GM23338 (cell line): ENCODE measurements around the gene CAMKV. TPM values are rescaled to one million over a fixed set of nuclear protein-coding genes. Genes with fewer than 3 reads are reported as not detected.

Source experiments
- ATAC-seq: fragments of 200-7000 bp; cut with Tn5 transposase; 3 replicates; pipeline ENCODE4 v1.9.1; 2020
- DNase-seq: peaks from one replicate; pipeline ENCODE4 v3.0.0-alpha.2; 2015; ENCODE audit warnings: low spot score
- H2AFZ ChIP-seq: fragments of 200-600 bp; sonication (generic); 2 replicates; pipeline ENCODE4 v1.8.0; 2016; ENCODE audit warnings: antibody characterized with exemption, mild to moderate bottlenecking, moderate library complexity
- H3F3A ChIP-seq: fragments of 200-600 bp; sonication (generic); replicated peaks from 2 replicates; pipeline ENCODE4 v1.8.0; 2017; ENCODE audit warnings: antibody characterized with exemption, mixed run types, low read depth
- H3K27ac ChIP-seq: fragments of 200-600 bp; sonication (generic); 2 replicates; pipeline ENCODE4 v1.6.1; 2016; ENCODE audit warnings: low read depth
- H3K27me3 ChIP-seq: fragments of 200-600 bp; sonication (generic); 2 replicates; pipeline ENCODE4 v1.8.0; 2016; ENCODE audit warnings: mild to moderate bottlenecking, mixed run types, moderate library complexity; ENCODE audit not compliant: insufficient read depth
- H3K36me3 ChIP-seq: fragments of 200-600 bp; sonication (generic); 2 replicates; pipeline ENCODE4 v1.8.0; 2016; ENCODE audit warnings: mild to moderate bottlenecking; ENCODE audit not compliant: insufficient read depth
- H3K4me1 ChIP-seq: fragments of 200-600 bp; sonication (generic); 2 replicates; pipeline ENCODE4 v1.8.0; 2016; ENCODE audit warnings: mild to moderate bottlenecking, moderate library complexity; ENCODE audit not compliant: insufficient read depth
- H3K4me2 ChIP-seq: fragments of 200-600 bp; sonication (generic); 2 replicates; pipeline ENCODE4 v1.7.1; 2017; ENCODE audit warnings: mixed run types
- H3K4me3 ChIP-seq: fragments of 200-600 bp; sonication (generic); 2 replicates; pipeline ENCODE4 v1.6.1; 2016; ENCODE audit warnings: mixed run types
- H3K79me2 ChIP-seq: fragments of 200-600 bp; sonication (generic); replicated peaks from 2 replicates; pipeline ENCODE4 v1.8.0; 2017; ENCODE audit warnings: mild to moderate bottlenecking; ENCODE audit not compliant: insufficient read depth
- H3K9me2 ChIP-seq: fragments of 200-600 bp; sonication (generic); 2 replicates; pipeline ENCODE4 v1.8.0; 2017; ENCODE audit not compliant: insufficient read depth
- H4K20me1 ChIP-seq: fragments of 200-600 bp; sonication (generic); replicated peaks from 2 replicates; pipeline ENCODE4 v1.8.0; 2017; ENCODE audit warnings: mild to moderate bottlenecking; ENCODE audit not compliant: insufficient read depth
- H3K27ac Mint-ChIP-seq: 2 replicates; pipeline ENCODE4 v1.8.0; 2020; ENCODE audit warnings: inconsistent platforms, mild to moderate bottlenecking, moderate library complexity, mixed read lengths
- H3K27me3 Mint-ChIP-seq: 3 replicates; pipeline ENCODE4 v1.8.0; 2022; ENCODE audit warnings: low read depth, mild to moderate bottlenecking, moderate library complexity, mixed read lengths, inconsistent platforms; ENCODE audit not compliant: insufficient read depth, poor library complexity
- H3K36me3 Mint-ChIP-seq: 3 replicates; pipeline ENCODE4 v1.8.0; 2021; ENCODE audit warnings: low read depth, mild to moderate bottlenecking, inconsistent platforms, moderate library complexity, mixed read lengths
- H3K4me1 Mint-ChIP-seq: 3 replicates; pipeline ENCODE4 v1.8.0; 2020; ENCODE audit warnings: mild to moderate bottlenecking, inconsistent platforms, mixed read lengths
- H3K4me3 Mint-ChIP-seq: 3 replicates; pipeline ENCODE4 v1.8.0; 2021; ENCODE audit warnings: moderate library complexity, mild to moderate bottlenecking, inconsistent platforms, mixed read lengths
- H3K9me3 Mint-ChIP-seq: 3 replicates; pipeline ENCODE4 v1.8.0; 2020; ENCODE audit warnings: moderate library complexity, mild to moderate bottlenecking, inconsistent platforms, mixed read lengths
- CREB1 ChIP-seq: fragments of 250-450 bp; sonication (Bioruptor Pico); IDR thresholded peaks from 2 replicates; pipeline ENCODE4 v1.5.0; 2020; ENCODE audit warnings: low read depth, mild to moderate bottlenecking, moderate library complexity
- CTCF ChIP-seq, 2 experiments: fragments of 200-600 bp in 1 of 2; sonication (generic) in 1 of 2; conservative IDR thresholded peaks; 2 replicates each; pipeline versions ENCODE4 v1.5.1 to v1.6.1; 2016 to 2017; ENCODE audit warnings: antibody characterized with exemption in 2 of 2, low read depth in 2 of 2, mild to moderate bottlenecking in 2 of 2, moderate library complexity in 1 of 2
- ETS1 ChIP-seq: IDR thresholded peaks from 2 replicates; pipeline ENCODE4 v1.6.1; 2016; ENCODE audit warnings: antibody characterized with exemption
- EZH2phosphoT487 ChIP-seq: fragments of 200-600 bp; sonication (generic); IDR thresholded peaks from one replicate; pipeline ENCODE4 v1.8.1; 2018; ENCODE audit warnings: antibody characterized with exemption; ENCODE audit not compliant: unreplicated experiment
- JUNB ChIP-seq: IDR thresholded peaks from one replicate; pipeline ENCODE4 v1.6.1; 2016; ENCODE audit warnings: antibody characterized with exemption; ENCODE audit not compliant: unreplicated experiment
- NANOG ChIP-seq: IDR thresholded peaks from 2 replicates; pipeline ENCODE4 v1.6.1; 2016; ENCODE audit warnings: antibody characterized with exemption, borderline replicate concordance
- ZNF114 ChIP-seq: fragments of 250-450 bp; sonication (Bioruptor Pico); IDR thresholded peaks from 2 replicates; pipeline ENCODE4 v1.5.0; 2020; ENCODE audit warnings: mild to moderate bottlenecking, moderate library complexity
- ZNF462 ChIP-seq: fragments of 250-450 bp; sonication (Bioruptor Pico); IDR thresholded peaks from 2 replicates; pipeline ENCODE4 v1.5.0; 2020; ENCODE audit warnings: mild to moderate bottlenecking, moderate library complexity
- polyA plus RNA-seq: library from polyadenylated mRNA; unstranded; fragments of >200 nt; fragmentation: Nextera tagmentation; extraction: Ambion mirVana; gene quantifications from 2 replicates; pipeline ENCODE4 v1.2.1, GENCODE V29; 2016
- total RNA-seq: library from RNA; depleted of rRNA; stranded (reverse); fragments of >200 nt; shearing (Covaris generic); gene quantifications from 2 replicates; pipeline ENCODE4 v1.2.3, GENCODE V29; 2014
- TF ChIP-seq, protein P1 (sequence below): IDR thresholded peaks from one replicate; pipeline ENCODE4 v1.6.1; 2018; ENCODE audit warnings: antibody characterized with exemption; ENCODE audit not compliant: unreplicated experiment

The CAMKV gene
- total and polyA plus RNA-seq, 2 experiments from 2014 or later: 38.3 to 80.1 TPM

GRCh38 chr3:49896345-49896744, 26.6 kb upstream of the CAMKV start (continued):
- TF ChIP-seq ETS1: no peak

- no peak for DNase-seq
- Histone ChIP-seq H4K20me1 (no peaks in the 10 kb centered on the region), H3K4me2 (no peak overlapping the region), H3F3A (no peaks in the 10 kb centered on the region), H3K36me3 (no peaks in the 10 kb centered on the region), H3K9me2 (no peaks in the 10 kb centered on the region), H2AFZ (no peak overlapping the region), H3K4me1 (no peaks in the 10 kb centered on the region), H3K27me3 (no peaks in the 10 kb centered on the region), H3K79me2 (no peaks in the 10 kb centered on the region), H3K27ac (no peak overlapping the region), H3K4me3 (no peak overlapping the region)
- TF ChIP-seq NANOG (no peak), ZNF462 (CRISPR knock-in tag) (no peak), JUNB (no peak), EZH2phosphoT487 (no peak), ZNF114 (no peak), CTCF (conservative IDR thresholded peaks at IDR 0.05; ENCODE audit: low read depth in 2 of 2) (no peak), CREB1 (CRISPR knock-in tag) (no peak)
- TF ChIP-seq, protein P1, sequence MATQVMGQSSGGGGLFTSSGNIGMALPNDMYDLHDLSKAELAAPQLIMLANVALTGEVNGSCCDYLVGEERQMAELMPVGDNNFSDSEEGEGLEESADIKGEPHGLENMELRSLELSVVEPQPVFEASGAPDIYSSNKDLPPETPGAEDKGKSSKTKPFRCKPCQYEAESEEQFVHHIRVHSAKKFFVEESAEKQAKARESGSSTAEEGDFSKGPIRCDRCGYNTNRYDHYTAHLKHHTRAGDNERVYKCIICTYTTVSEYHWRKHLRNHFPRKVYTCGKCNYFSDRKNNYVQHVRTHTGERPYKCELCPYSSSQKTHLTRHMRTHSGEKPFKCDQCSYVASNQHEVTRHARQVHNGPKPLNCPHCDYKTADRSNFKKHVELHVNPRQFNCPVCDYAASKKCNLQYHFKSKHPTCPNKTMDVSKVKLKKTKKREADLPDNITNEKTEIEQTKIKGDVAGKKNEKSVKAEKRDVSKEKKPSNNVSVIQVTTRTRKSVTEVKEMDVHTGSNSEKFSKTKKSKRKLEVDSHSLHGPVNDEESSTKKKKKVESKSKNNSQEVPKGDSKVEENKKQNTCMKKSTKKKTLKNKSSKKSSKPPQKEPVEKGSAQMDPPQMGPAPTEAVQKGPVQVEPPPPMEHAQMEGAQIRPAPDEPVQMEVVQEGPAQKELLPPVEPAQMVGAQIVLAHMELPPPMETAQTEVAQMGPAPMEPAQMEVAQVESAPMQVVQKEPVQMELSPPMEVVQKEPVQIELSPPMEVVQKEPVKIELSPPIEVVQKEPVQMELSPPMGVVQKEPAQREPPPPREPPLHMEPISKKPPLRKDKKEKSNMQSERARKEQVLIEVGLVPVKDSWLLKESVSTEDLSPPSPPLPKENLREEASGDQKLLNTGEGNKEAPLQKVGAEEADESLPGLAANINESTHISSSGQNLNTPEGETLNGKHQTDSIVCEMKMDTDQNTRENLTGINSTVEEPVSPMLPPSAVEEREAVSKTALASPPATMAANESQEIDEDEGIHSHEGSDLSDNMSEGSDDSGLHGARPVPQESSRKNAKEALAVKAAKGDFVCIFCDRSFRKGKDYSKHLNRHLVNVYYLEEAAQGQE: no peak
- Mint-ChIP-seq H3K27me3 (peaks cover 7% of the 10 kb centered on the region), H3K36me3 (no peaks in the 10 kb centered on the region), H3K4me3 (no peak overlapping the region), H3K9me3 (no peaks in the 10 kb centered on the region), H3K27ac (no peak overlapping the region), H3K4me1 (no peaks in the 10 kb centered on the region)
- ATAC-seq: no peak
Measured at GRCh38 chr3:49895791-49896190, 26.1 kb upstream of the CAMKV start.
